Colonic mucosa (tissue), 4 donors: Measurements from ENCODE around the gene CNTFR. TPM values are rescaled to one million over a fixed set of nuclear protein-coding genes. Genes with fewer than 3 reads are reported as not detected.

Experiments
- DNase-seq: peaks from one replicate; pipeline ENCODE4 v3.0.0-alpha.2; 2020
- H3K27ac ChIP-seq: fragments of 200-600 bp; one replicate; pipeline ENCODE4 v1.8.0; 2021
- H3K27me3 ChIP-seq: fragments of 200-600 bp; one replicate; pipeline ENCODE4 v1.8.0; 2021
- H3K36me3 ChIP-seq: fragments of 200-600 bp; one replicate; pipeline ENCODE4 v1.8.0; 2021
- H3K4me1 ChIP-seq: fragments of 200-600 bp; one replicate; pipeline ENCODE4 v1.8.0; 2021; ENCODE audit warnings: mild to moderate bottlenecking
- H3K4me3 ChIP-seq: fragments of 200-600 bp; one replicate; pipeline ENCODE4 v1.8.0; 2021
- H3K9ac ChIP-seq, 2 donors: one replicate each; pipeline ENCODE4 v1.7.0; 2013; ENCODE audit warnings: control low read depth in 2 of 2, low read depth in 2 of 2, low read length in 2 of 2
- H3K9me3 ChIP-seq: fragments of 200-600 bp; one replicate; pipeline ENCODE4 v1.8.0; 2021
- CTCF ChIP-seq: fragments of 200-600 bp; IDR thresholded peaks from one replicate; pipeline ENCODE4 v1.8.0; 2022; ENCODE audit warnings: antibody characterized with exemption, mild to moderate bottlenecking
- intact Hi-C: fragments of 100-400 bp; cut with DNase I; formaldehyde crosslinking; loops from one replicate; pipeline ENCODE4 v1.14.1; 2022
- total RNA-seq, 2 donors: library from RNA; stranded (reverse); fragmentation: NEBNext Ultra II Directional in 1 of 2; extraction: Animal tissue kit (Norgen Biotek cat#: 25700) in 1 of 2; gene quantifications; one replicate each; pipeline ENCODE4 v1.2.1, GENCODE V29; 2021
- donor health status: healthy.
- donor health status: DM: no; HTN: no; CAD: no.
- donor health status: DM: no; HTN: no; CAD: no.

The CNTFR gene
- total RNA-seq, 2 donors from 2014 or later: 1.8 to 1.9 TPM

- intact Hi-C loops: no loop called here
- no peak overlapping the region for H3K4me3 ChIP-seq
- no peak for DNase-seq
- no peak overlapping the region for H3K27ac ChIP-seq
- H3K27me3 ChIP-seq: peaks cover 35% of the 10 kb centered on the region
- no peak for TF ChIP-seq CTCF
- H3K4me1 ChIP-seq: peaks cover 3% of the 10 kb centered on the region
- no peaks in the 10 kb centered on the region for H3K36me3 ChIP-seq
- no peaks in the 10 kb centered on the region for H3K9me3 ChIP-seq
- H3K9ac ChIP-seq: no peak overlapping the region
Observed at GRCh38 chr9:34582787-34583186, 6.7 kb downstream of the CNTFR start.

- intact Hi-C loops: no loop called here
- TF ChIP-seq CTCF: no peak
- Histone ChIP-seq H3K9ac (no peak overlapping the region), H3K27ac (no peak overlapping the region), H3K27me3 (peaks cover 43% of the 10 kb centered on the region), H3K4me3 (no peak overlapping the region), H3K36me3 (no peaks in the 10 kb centered on the region), H3K4me1 (peaks cover 3% of the 10 kb centered on the region), H3K9me3 (no peaks in the 10 kb centered on the region)
- DNase-seq: no peak
Observed at GRCh38 chr9:34581318-34581717, 8.2 kb downstream of the CNTFR start.

- Histone ChIP-seq H3K4me3 (no peak overlapping the region), H3K27ac (no peak overlapping the region), H3K27me3 (peaks cover 44% of the 10 kb centered on the region), H3K4me1 (peaks cover 3% of the 10 kb centered on the region), H3K9ac (no peak overlapping the region), H3K9me3 (no peaks in the 10 kb centered on the region), H3K36me3 (no peaks in the 10 kb centered on the region)
- intact Hi-C loops: no loop called here
- TF ChIP-seq CTCF: no peak
- no peak for DNase-seq
Observed at GRCh38 chr9:34580358-34580757, 9.2 kb downstream of the CNTFR start.

- Histone ChIP-seq H3K4me3 (no peak overlapping the region), H3K36me3 (no peaks in the 10 kb centered on the region), H3K27ac (no peak overlapping the region), H3K27me3 (peaks cover 41% of the 10 kb centered on the region), H3K4me1 (peaks cover 3% of the 10 kb centered on the region), H3K9me3 (no peaks in the 10 kb centered on the region), H3K9ac (no peak overlapping the region)
- DNase-seq: no peak
- TF ChIP-seq CTCF: no peak
- intact Hi-C loops: no loop called here
Observed at GRCh38 chr9:34579808-34580163, 9.7 kb downstream of the CNTFR start.

- no peak for DNase-seq
- H3K36me3 ChIP-seq: no peaks in the 10 kb centered on the region
- intact Hi-C loops: no loop called here
- peaks cover 3% of the 10 kb centered on the region for H3K4me1 ChIP-seq
- no peak overlapping the region for H3K9ac ChIP-seq
- no peak for TF ChIP-seq CTCF
- H3K4me3 ChIP-seq: no peak overlapping the region
- no peak overlapping the region for H3K27ac ChIP-seq
- peaks cover 41% of the 10 kb centered on the region for H3K27me3 ChIP-seq
- H3K9me3 ChIP-seq: no peaks in the 10 kb centered on the region
Observed at GRCh38 chr9:34579104-34579807, 10.3 kb downstream of the CNTFR start.
